Activated CD4-positive, CD25-positive, alpha-beta regulatory T cell treated with anti-CD3 and anti-CD28 coated beads, Interleukin-2, amount 50 U/mL, for 16 hours (primary cell): ENCODE measurements around the gene NEIL1.
"Not testable (repeated sequence)": the region's sequence is repeated elsewhere in the genome, so short reads cannot be mapped to it uniquely, and the experiment has no call there.

Source experiments
- DNase-seq: peaks from one replicate; pipeline ENCODE4 v3.0.0-alpha.2; 2020; ENCODE audit warnings: low read depth, low spot score

The NEIL1 gene

GRCh38 chr15:75346796-75347221, at the start of gene NEIL1:
Gene NEIL1 (plus strand): TSS chr15:75347039. CDS start chr15:75348906, 1,867 bp downstream.
- DNase-seq = no peak

GRCh38 chr15:75298541-75299310, 48.1 kb upstream of the NEIL1 start:
- not testable (repeated sequence) for DNase-seq

- DNase-seq = peak; percentile 43
Measured at GRCh38 chr15:75299311-75299688, 47.5 kb upstream of the NEIL1 start.

GRCh38 chr15:75300026-75300425, 46.8 kb upstream of the NEIL1 start:
- not testable (repeated sequence) for DNase-seq

GRCh38 chr15:75302318-75302717, 44.5 kb upstream of the NEIL1 start:
- DNase-seq = no peak

GRCh38 chr15:75302753-75303152, 44.1 kb upstream of the NEIL1 start:
- not testable (repeated sequence) for DNase-seq

GRCh38 chr15:75306188-75306587, 40.7 kb upstream of the NEIL1 start:
- DNase-seq = no peak

- DNase-seq = no peak
Measured at GRCh38 chr15:75307778-75308390, 39.0 kb upstream of the NEIL1 start.

GRCh38 chr15:75309711-75310110, 37.1 kb upstream of the NEIL1 start:
- DNase-seq = no peak

GRCh38 chr15:75312548-75312947, 34.3 kb upstream of the NEIL1 start:
- not testable (repeated sequence) for DNase-seq

GRCh38 chr15:75313116-75313845, 33.6 kb upstream of the NEIL1 start:
- DNase-seq = no peak

- DNase-seq = no peak
Measured at GRCh38 chr15:75314552-75315290, 32.1 kb upstream of the NEIL1 start.

GRCh38 chr15:75319231-75319897, 27.5 kb upstream of the NEIL1 start:
- DNase-seq = not testable (repeated sequence)

GRCh38 chr15:75321711-75322110, 25.1 kb upstream of the NEIL1 start:
- DNase-seq = no peak

- no peak for DNase-seq
Measured at GRCh38 chr15:75325922-75326321, 20.9 kb upstream of the NEIL1 start.

GRCh38 chr15:75327005-75327404, 19.8 kb upstream of the NEIL1 start:
- DNase-seq = no peak

- DNase-seq = no peak
Measured at GRCh38 chr15:75327491-75327890, 19.3 kb upstream of the NEIL1 start.

GRCh38 chr15:75328493-75329314, 18.1 kb upstream of the NEIL1 start:
- DNase-seq = no peak

- DNase-seq = no peak
Measured at GRCh38 chr15:75329571-75329970, 17.3 kb upstream of the NEIL1 start.

GRCh38 chr15:75332093-75332492, 14.7 kb upstream of the NEIL1 start:
- not testable (repeated sequence) for DNase-seq
